GM23338 (cell line): ENCODE data around the gene EFEMP1. TPM values are rescaled to one million over a fixed set of nuclear protein-coding genes. Genes with fewer than 3 reads are reported as not detected.

Source experiments
- ATAC-seq: fragments of 200-7000 bp; cut with Tn5 transposase; 3 replicates; pipeline ENCODE4 v1.9.1; 2020
- DNase-seq: peaks from one replicate; pipeline ENCODE4 v3.0.0-alpha.2; 2015; ENCODE audit warnings: low spot score
- H2AFZ ChIP-seq: fragments of 200-600 bp; sonication (generic); 2 replicates; pipeline ENCODE4 v1.8.0; 2016; ENCODE audit warnings: antibody characterized with exemption, mild to moderate bottlenecking, moderate library complexity
- H3F3A ChIP-seq: fragments of 200-600 bp; sonication (generic); replicated peaks from 2 replicates; pipeline ENCODE4 v1.8.0; 2017; ENCODE audit warnings: antibody characterized with exemption, mixed run types, low read depth
- H3K27ac ChIP-seq: fragments of 200-600 bp; sonication (generic); 2 replicates; pipeline ENCODE4 v1.6.1; 2016; ENCODE audit warnings: low read depth
- H3K27me3 ChIP-seq: fragments of 200-600 bp; sonication (generic); 2 replicates; pipeline ENCODE4 v1.8.0; 2016; ENCODE audit warnings: mild to moderate bottlenecking, mixed run types, moderate library complexity; ENCODE audit not compliant: insufficient read depth
- H3K36me3 ChIP-seq: fragments of 200-600 bp; sonication (generic); 2 replicates; pipeline ENCODE4 v1.8.0; 2016; ENCODE audit warnings: mild to moderate bottlenecking; ENCODE audit not compliant: insufficient read depth
- H3K4me1 ChIP-seq: fragments of 200-600 bp; sonication (generic); 2 replicates; pipeline ENCODE4 v1.8.0; 2016; ENCODE audit warnings: mild to moderate bottlenecking, moderate library complexity; ENCODE audit not compliant: insufficient read depth
- H3K4me2 ChIP-seq: fragments of 200-600 bp; sonication (generic); 2 replicates; pipeline ENCODE4 v1.7.1; 2017; ENCODE audit warnings: mixed run types
- H3K4me3 ChIP-seq: fragments of 200-600 bp; sonication (generic); 2 replicates; pipeline ENCODE4 v1.6.1; 2016; ENCODE audit warnings: mixed run types
- H3K79me2 ChIP-seq: fragments of 200-600 bp; sonication (generic); replicated peaks from 2 replicates; pipeline ENCODE4 v1.8.0; 2017; ENCODE audit warnings: mild to moderate bottlenecking; ENCODE audit not compliant: insufficient read depth
- H3K9me2 ChIP-seq: fragments of 200-600 bp; sonication (generic); 2 replicates; pipeline ENCODE4 v1.8.0; 2017; ENCODE audit not compliant: insufficient read depth
- H4K20me1 ChIP-seq: fragments of 200-600 bp; sonication (generic); replicated peaks from 2 replicates; pipeline ENCODE4 v1.8.0; 2017; ENCODE audit warnings: mild to moderate bottlenecking; ENCODE audit not compliant: insufficient read depth
- H3K27ac Mint-ChIP-seq: 2 replicates; pipeline ENCODE4 v1.8.0; 2020; ENCODE audit warnings: inconsistent platforms, mild to moderate bottlenecking, moderate library complexity, mixed read lengths
- H3K27me3 Mint-ChIP-seq: 3 replicates; pipeline ENCODE4 v1.8.0; 2022; ENCODE audit warnings: low read depth, mild to moderate bottlenecking, moderate library complexity, mixed read lengths, inconsistent platforms; ENCODE audit not compliant: insufficient read depth, poor library complexity
- H3K36me3 Mint-ChIP-seq: 3 replicates; pipeline ENCODE4 v1.8.0; 2021; ENCODE audit warnings: low read depth, mild to moderate bottlenecking, inconsistent platforms, moderate library complexity, mixed read lengths
- H3K4me1 Mint-ChIP-seq: 3 replicates; pipeline ENCODE4 v1.8.0; 2020; ENCODE audit warnings: mild to moderate bottlenecking, inconsistent platforms, mixed read lengths
- H3K4me3 Mint-ChIP-seq: 3 replicates; pipeline ENCODE4 v1.8.0; 2021; ENCODE audit warnings: moderate library complexity, mild to moderate bottlenecking, inconsistent platforms, mixed read lengths
- H3K9me3 Mint-ChIP-seq: 3 replicates; pipeline ENCODE4 v1.8.0; 2020; ENCODE audit warnings: moderate library complexity, mild to moderate bottlenecking, inconsistent platforms, mixed read lengths
- CREB1 ChIP-seq: fragments of 250-450 bp; sonication (Bioruptor Pico); IDR thresholded peaks from 2 replicates; pipeline ENCODE4 v1.5.0; 2020; ENCODE audit warnings: low read depth, mild to moderate bottlenecking, moderate library complexity
- ETS1 ChIP-seq: IDR thresholded peaks from 2 replicates; pipeline ENCODE4 v1.6.1; 2016; ENCODE audit warnings: antibody characterized with exemption
- EZH2phosphoT487 ChIP-seq: fragments of 200-600 bp; sonication (generic); IDR thresholded peaks from one replicate; pipeline ENCODE4 v1.8.1; 2018; ENCODE audit warnings: antibody characterized with exemption; ENCODE audit not compliant: unreplicated experiment
- JUNB ChIP-seq: IDR thresholded peaks from one replicate; pipeline ENCODE4 v1.6.1; 2016; ENCODE audit warnings: antibody characterized with exemption; ENCODE audit not compliant: unreplicated experiment
- NANOG ChIP-seq: IDR thresholded peaks from 2 replicates; pipeline ENCODE4 v1.6.1; 2016; ENCODE audit warnings: antibody characterized with exemption, borderline replicate concordance
- REST ChIP-seq: IDR thresholded peaks from one replicate; pipeline ENCODE4 v1.6.1; 2018; ENCODE audit warnings: antibody characterized with exemption; ENCODE audit not compliant: unreplicated experiment
- STAT1 ChIP-seq: IDR thresholded peaks from one replicate; pipeline ENCODE4 v1.6.1; 2016; ENCODE audit warnings: antibody characterized with exemption; ENCODE audit not compliant: unreplicated experiment
- ZNF114 ChIP-seq: fragments of 250-450 bp; sonication (Bioruptor Pico); IDR thresholded peaks from 2 replicates; pipeline ENCODE4 v1.5.0; 2020; ENCODE audit warnings: mild to moderate bottlenecking, moderate library complexity
- ZNF331 ChIP-seq: fragments of 250-450 bp; sonication (Bioruptor Pico); IDR thresholded peaks from 2 replicates; pipeline ENCODE4 v1.5.0; 2020; ENCODE audit warnings: low read depth, mild to moderate bottlenecking, moderate library complexity
- ZNF462 ChIP-seq: fragments of 250-450 bp; sonication (Bioruptor Pico); IDR thresholded peaks from 2 replicates; pipeline ENCODE4 v1.5.0; 2020; ENCODE audit warnings: mild to moderate bottlenecking, moderate library complexity
- polyA plus RNA-seq: library from polyadenylated mRNA; unstranded; fragments of >200 nt; fragmentation: Nextera tagmentation; extraction: Ambion mirVana; gene quantifications from 2 replicates; pipeline ENCODE4 v1.2.1, GENCODE V29; 2016
- total RNA-seq: library from RNA; depleted of rRNA; stranded (reverse); fragments of >200 nt; shearing (Covaris generic); gene quantifications from 2 replicates; pipeline ENCODE4 v1.2.3, GENCODE V29; 2014

The EFEMP1 gene
- total and polyA plus RNA-seq, 2 experiments from 2014 or later = 12.6 to 22.5 TPM

- TF ChIP-seq REST = no peak
- no peak for TF ChIP-seq ETS1
- TF ChIP-seq JUNB = no peak
Observed at GRCh38 chr2:55907686-55908085, 15.9 kb downstream of the EFEMP1 start (continued).

- Histone ChIP-seq H3F3A (no peaks in the 10 kb centered on the region), H3K4me3 (no peak overlapping the region), H2AFZ (no peak overlapping the region), H3K27ac (no peak overlapping the region), H3K79me2 (no peaks in the 10 kb centered on the region), H3K4me1 (no peaks in the 10 kb centered on the region), H3K9me2 (no peaks in the 10 kb centered on the region; the same call in 1 of the 2 replicates), H3K36me3 (no peaks in the 10 kb centered on the region), H4K20me1 (no peaks in the 10 kb centered on the region), H3K27me3 (no peaks in the 10 kb centered on the region), H3K4me2 (no peak overlapping the region)
- Mint-ChIP-seq H3K36me3 (peaks cover 4% of the 10 kb centered on the region; the same call in 2 of the 3 replicates), H3K4me3 (no peak overlapping the region), H3K4me1 (peaks cover 2% of the 10 kb centered on the region; the same call in 1 of the 3 replicates), H3K9me3 (peaks cover 3% of the 10 kb centered on the region; the same call in 1 of the 3 replicates), H3K27ac (no peak overlapping the region), H3K27me3 (no peaks in the 10 kb centered on the region)
- DNase-seq (no peak), ATAC-seq (no peak)
- no peak for TF ChIP-seq CREB1 (CRISPR knock-in tag)
- TF ChIP-seq ZNF331 (CRISPR knock-in tag) = no peak
- TF ChIP-seq ZNF462 = no peak
- no peak for TF ChIP-seq REST
- no peak for TF ChIP-seq STAT1
- no peak for TF ChIP-seq EZH2phosphoT487
- no peak for TF ChIP-seq ZNF114 (CRISPR knock-in tag)
- no peak for TF ChIP-seq NANOG
Observed at GRCh38 chr2:55906993-55907392, 16.6 kb downstream of the EFEMP1 start.
